GM19035 (cell line): ENCODE results near the gene SGK1.
"Not testable (repeated sequence)": the region's sequence is repeated elsewhere in the genome, so short reads cannot be mapped to it uniquely, and the experiment has no call there.

Experiments used
- ATAC-seq: cut with Tn5 transposase; IDR thresholded peaks from one replicate; pipeline ENCODE4 v1.9.1; 2021; ENCODE audit not compliant: unreplicated experiment

The SGK1 gene

GRCh38 chr6:134195164-134195906, 122.6 kb downstream of the SGK1 start:
- ATAC-seq, result no peak

GRCh38 chr6:134193536-134194498, 124.1 kb downstream of the SGK1 start:
- no peak for ATAC-seq

- ATAC-seq, result not testable (repeated sequence)
Measured at GRCh38 chr6:134192609-134193008, 125.3 kb downstream of the SGK1 start.

GRCh38 chr6:134190883-134191282, 127.0 kb downstream of the SGK1 start:
- ATAC-seq, result no peak

- ATAC-seq, result no peak
Measured at GRCh38 chr6:134187751-134188150, 130.2 kb downstream of the SGK1 start.

GRCh38 chr6:134187154-134187553, 130.8 kb downstream of the SGK1 start:
- no peak for ATAC-seq

- ATAC-seq, result no peak
Measured at GRCh38 chr6:134186355-134186754, 131.6 kb downstream of the SGK1 start.

- ATAC-seq, result no peak
Measured at GRCh38 chr6:134185277-134185676, 132.6 kb downstream of the SGK1 start.

GRCh38 chr6:134183844-134184243, 134.1 kb downstream of the SGK1 start:
- ATAC-seq, result no peak

GRCh38 chr6:134182528-134182927, 135.4 kb downstream of the SGK1 start:
- no peak for ATAC-seq

- ATAC-seq, result not testable (repeated sequence)
Measured at GRCh38 chr6:134181726-134182125, 136.2 kb downstream of the SGK1 start.

- not testable (repeated sequence) for ATAC-seq
Measured at GRCh38 chr6:134181251-134181650, 136.7 kb downstream of the SGK1 start.

GRCh38 chr6:134180540-134180939, 137.4 kb downstream of the SGK1 start:
- not testable (repeated sequence) for ATAC-seq

GRCh38 chr6:134178161-134179044, 139.5 kb downstream of the SGK1 start:
- ATAC-seq, result no peak

- no peak for ATAC-seq
Measured at GRCh38 chr6:134177753-134178160, 140.2 kb downstream of the SGK1 start.

GRCh38 chr6:134177236-134177635, 140.7 kb downstream of the SGK1 start:
- ATAC-seq, result no peak

- no peak for ATAC-seq
Measured at GRCh38 chr6:134176264-134176975, 141.5 kb downstream of the SGK1 start.

- ATAC-seq, result peak; percentile 23
Measured at GRCh38 chr6:134175532-134176263, 142.2 kb downstream of the SGK1 start.

GRCh38 chr6:134174672-134175531, 143.0 kb downstream of the SGK1 start:
- ATAC-seq, result peak; percentile 76
